Stomach (tissue), 9 donors: ENCODE data around the gene RIN2. TPM values are rescaled to one million over a fixed set of nuclear protein-coding genes. Genes with fewer than 3 reads are reported as not detected.

ENCODE experiments used
- DNase-seq, 2 donors: peaks; one replicate each; pipeline versions ENCODE4 v3.0.0 to v3.0.0-alpha.2; 2013 to 2019
- H3K27ac ChIP-seq, 5 donors: fragments of 200-600 bp in 4 of 5; sonication (generic) in 4 of 5; one replicate each; pipeline ENCODE4 v1.5.1; 2013 to 2019; ENCODE audit warnings: mild to moderate bottlenecking in 1 of 5, moderate library complexity in 1 of 5
- H3K27me3 ChIP-seq, 3 donors: fragments of 200-600 bp; sonication (generic); one replicate each; pipeline ENCODE4 v1.5.1; 2017 to 2019; ENCODE audit warnings: mixed run types in 1 of 3
- H3K36me3 ChIP-seq, 4 donors: fragments of 200-600 bp; sonication (generic); 1 replicate in 3 of 4; 2 replicates in 1 of 4; pipeline ENCODE4 v1.5.1; 2016 to 2019
- H3K4me1 ChIP-seq, 4 donors: fragments of 200-600 bp; sonication (generic); one replicate each; pipeline ENCODE4 v1.5.1; 2016 to 2019
- H3K4me3 ChIP-seq, 4 donors: fragments of 200-600 bp; sonication (generic) in 3 of 4; one replicate each; pipeline ENCODE4 v1.5.1; 2016 to 2019; ENCODE audit warnings: mild to moderate bottlenecking in 1 of 4
- H3K9me3 ChIP-seq, 4 donors: fragments of 200-600 bp; sonication (generic); one replicate each; pipeline ENCODE4 v1.5.1; 2016 to 2019
- EP300 ChIP-seq: sonication (generic); formaldehyde crosslinking; IDR thresholded peaks from one replicate; pipeline ENCODE4 v1.6.1; 2017; ENCODE audit warnings: antibody characterized with exemption
- POLR2A ChIP-seq, 4 donors: fragments of 450-650 bp; IDR thresholded peaks; one replicate each; pipeline ENCODE4 v1.6.1; 2016; ENCODE audit warnings: antibody characterized with exemption in 4 of 4, control low read depth in 2 of 4, mild to moderate bottlenecking in 1 of 4, moderate library complexity in 1 of 4
- POLR2AphosphoS5 ChIP-seq, 3 donors: sonication (generic); formaldehyde crosslinking; IDR thresholded peaks; one replicate each; pipeline ENCODE4 v1.6.1; 2016; ENCODE audit warnings: antibody characterized with exemption in 3 of 3
- WGBS, 5 donors: extraction: QIAGEN DNeasy Blood & Tissue Kit in 3 of 5; methylation state at CpG; one replicate each; pipeline versions ENCODE4 v1.1.5 to v1.1.7; 2013 to 2018; 5-methylcytosine and 5-hydroxymethylcytosine counted together
- intact Hi-C: fragments of 100-400 bp; cut with DNase I; formaldehyde crosslinking; loops from one replicate; pipeline ENCODE4 v1.15.1; 2023; ENCODE audit warnings: low total_unique reads
- polyA plus RNA-seq, 3 donors: library from polyadenylated mRNA; stranded (reverse); fragments of 200-250 nt; gene quantifications; one replicate each; pipeline ENCODE4 v1.2.3, GENCODE V29; 2013
- total RNA-seq, 5 donors: library from RNA; depleted of rRNA; stranded (reverse); fragments of >200 nt; gene quantifications; one replicate each; pipeline versions ENCODE4 v1.1.0 to v1.2.3, GENCODE V29; 2014 to 2016
- TF ChIP-seq, protein P1 (sequence below), 7 experiments: fragments of 450-650 bp in 4 of 7; fragments of 200-600 bp in 3 of 7; sonication (generic) in 3 of 7; IDR thresholded peaks; one replicate each; pipeline ENCODE4 v1.5.1; 2016 to 2019; ENCODE audit warnings: antibody characterized with exemption in 7 of 7, control low read depth in 2 of 7, mild to moderate bottlenecking in 1 of 7
- donor health status: healthy with polysubstance abuse.
- donor health status: Bipolar disorder and iron deficiency.
- donor health status: healthy.

The RIN2 gene
- total and polyA plus RNA-seq, 8 donors, result 9.9 to 82.7 (median 27.0) TPM

- no peak for TF ChIP-seq POLR2AphosphoS5 (IDR thresholded peaks at IDR 0.05)
- TF ChIP-seq, protein P1, sequence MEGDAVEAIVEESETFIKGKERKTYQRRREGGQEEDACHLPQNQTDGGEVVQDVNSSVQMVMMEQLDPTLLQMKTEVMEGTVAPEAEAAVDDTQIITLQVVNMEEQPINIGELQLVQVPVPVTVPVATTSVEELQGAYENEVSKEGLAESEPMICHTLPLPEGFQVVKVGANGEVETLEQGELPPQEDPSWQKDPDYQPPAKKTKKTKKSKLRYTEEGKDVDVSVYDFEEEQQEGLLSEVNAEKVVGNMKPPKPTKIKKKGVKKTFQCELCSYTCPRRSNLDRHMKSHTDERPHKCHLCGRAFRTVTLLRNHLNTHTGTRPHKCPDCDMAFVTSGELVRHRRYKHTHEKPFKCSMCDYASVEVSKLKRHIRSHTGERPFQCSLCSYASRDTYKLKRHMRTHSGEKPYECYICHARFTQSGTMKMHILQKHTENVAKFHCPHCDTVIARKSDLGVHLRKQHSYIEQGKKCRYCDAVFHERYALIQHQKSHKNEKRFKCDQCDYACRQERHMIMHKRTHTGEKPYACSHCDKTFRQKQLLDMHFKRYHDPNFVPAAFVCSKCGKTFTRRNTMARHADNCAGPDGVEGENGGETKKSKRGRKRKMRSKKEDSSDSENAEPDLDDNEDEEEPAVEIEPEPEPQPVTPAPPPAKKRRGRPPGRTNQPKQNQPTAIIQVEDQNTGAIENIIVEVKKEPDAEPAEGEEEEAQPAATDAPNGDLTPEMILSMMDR (IDR thresholded peaks at IDR 0.05), result no peak
- TF ChIP-seq EP300, result no peak
- TF ChIP-seq POLR2A (IDR thresholded peaks at IDR 0.05), result no peak
- Histone ChIP-seq H3K9me3 (no peaks in the 10 kb centered on the region), H3K27ac (no peak overlapping the region)
These were observed 19.1 kb upstream of the RIN2 start for GRCh38 chr20:19738951-19739350.

GRCh38 chr20:19739351-19739750 lies 18.7 kb upstream of the RIN2 start:
- Histone ChIP-seq H3K4me3 (no peak overlapping the region), H3K4me1 (peaks cover 7 to 32% (median 20%) of the 10 kb centered on the region in 4 donors), H3K27ac (no peak overlapping the region), H3K9me3 (no peaks in the 10 kb centered on the region), H3K36me3 (no peaks in the 10 kb centered on the region), H3K27me3 (no peaks in the 10 kb centered on the region)
- 91 to 98% (median 94%) methylated on average over 10 of the region's 10 CpGs for WGBS, 5 donors
- DNase-seq, result no peak
- intact Hi-C loops, result no loop called here
- TF ChIP-seq EP300, result no peak
- TF ChIP-seq POLR2AphosphoS5 (IDR thresholded peaks at IDR 0.05), result no peak
- TF ChIP-seq POLR2A (IDR thresholded peaks at IDR 0.05), result no peak
- TF ChIP-seq, protein P1 (IDR thresholded peaks at IDR 0.05), result no peak

More at GRCh38 chr20:19738951-19739350, 19.1 kb upstream of the RIN2 start:
- peaks cover 7 to 35% (median 20%) of the 10 kb centered on the region in 4 donors for H3K4me1 ChIP-seq
- H3K36me3 ChIP-seq, result no peaks in the 10 kb centered on the region
- no peak overlapping the region for H3K4me3 ChIP-seq
- intact Hi-C loops, result no loop called here
- WGBS, 5 donors, result 90 to 96% (median 93%) methylated on average over 5 of the region's 5 CpGs
- DNase-seq, result no peak
- H3K27me3 ChIP-seq, result no peaks in the 10 kb centered on the region

DNA sequence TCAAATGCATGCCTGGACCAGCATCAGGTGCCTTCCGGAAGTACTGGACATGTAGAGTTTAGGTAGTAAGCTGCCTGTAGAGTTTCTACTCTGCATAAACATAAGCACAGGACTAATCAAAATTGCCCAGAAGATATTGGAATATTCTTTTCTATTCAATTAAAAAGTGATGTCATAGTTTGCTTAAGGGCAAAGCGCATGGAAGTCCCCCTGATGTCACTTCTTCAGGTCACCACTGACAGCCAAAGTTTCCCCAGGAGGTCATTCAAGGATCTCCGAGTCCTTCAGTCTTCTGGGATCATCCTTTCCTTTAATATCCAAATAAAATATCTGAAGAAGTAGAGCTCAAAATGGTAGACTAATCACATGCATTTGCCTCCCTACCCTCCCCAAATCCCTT lies 17.5 kb upstream of the RIN2 start:
- TF ChIP-seq POLR2A (IDR thresholded peaks at IDR 0.05), result no peak
- TF ChIP-seq, protein P1 (IDR thresholded peaks at IDR 0.05), result no peak
- no peak for TF ChIP-seq EP300
- no peak for TF ChIP-seq POLR2AphosphoS5 (IDR thresholded peaks at IDR 0.05)

GRCh38 chr20:19741924-19742323 lies 16.1 kb upstream of the RIN2 start:
- 79 to 90% (median 87%) methylated on average over 2 of the region's 2 CpGs for WGBS, 5 donors
- Histone ChIP-seq H3K4me1 (peaks cover 0 to 9% (median 3%) of the 10 kb centered on the region in 4 donors), H3K4me3 (no peak overlapping the region), H3K9me3 (peaks cover 0 to 9% (median 0%) of the 10 kb centered on the region in 4 donors), H3K27ac (no peak overlapping the region), H3K27me3 (no peaks in the 10 kb centered on the region), H3K36me3 (no peaks in the 10 kb centered on the region)
- TF ChIP-seq POLR2AphosphoS5 (IDR thresholded peaks at IDR 0.05), result no peak
- TF ChIP-seq EP300, result no peak
- TF ChIP-seq, protein P1 (IDR thresholded peaks at IDR 0.05), result no peak
- no peak for TF ChIP-seq POLR2A (IDR thresholded peaks at IDR 0.05)
- intact Hi-C loops, result no loop called here
- DNase-seq, result peak in 1 of 2 donors; percentile 28

More for the DNA sequence above, 17.5 kb upstream of the RIN2 start:
- WGBS, 5 donors, result 63 to 91% (median 80%) methylated on average over 3 of the region's 3 CpGs
- Histone ChIP-seq H3K27me3 (no peaks in the 10 kb centered on the region), H3K4me3 (no peak overlapping the region), H3K4me1 (peaks cover 4 to 22% (median 10%) of the 10 kb centered on the region in 4 donors), H3K36me3 (no peaks in the 10 kb centered on the region), H3K9me3 (peaks cover 0 to 5% (median 0%) of the 10 kb centered on the region in 4 donors), H3K27ac (no peak overlapping the region)
- intact Hi-C loops, result no loop called here
- DNase-seq, result no peak
